WTC11 (cell line): ENCODE results near the gene TPM3. TPM values are rescaled to one million over a fixed set of nuclear protein-coding genes. Genes with fewer than 3 reads are reported as not detected.
A peak's percentile ranks its signal among the peaks of the same experiment; 100 is the strongest.

Source experiments
- ATAC-seq: fragments of 200-7000 bp; cut with Tn5 transposase; 2 replicates; pipeline ENCODE4 v1.10.0; 2021; ENCODE audit warnings: mild to moderate bottlenecking, moderate library complexity
- Bru-seq: library from RNA; stranded (reverse); fragments of 400-500 nt; gene quantifications from one replicate; lab custom pipeline; 2021; lab: Mats Ljungman, UMichigan
- CTCF ChIA-PET: fragments of 300-600 bp; sonication (Branson Sonifier 250); formaldehyde crosslinking; loops from one replicate; lab custom pipeline; 2021; ENCODE audit warnings: antibody characterized with exemption; lab: Charles Lee
- POLR2A ChIA-PET: fragments of 350-600 bp; sonication (Branson Sonifier 250); formaldehyde crosslinking; loops from one replicate; lab custom pipeline; 2021; ENCODE audit warnings: antibody characterized with exemption; lab: Charles Lee
- DNase-seq: peaks from one replicate; pipeline ENCODE4 v3.0.0; 2021; ENCODE audit warnings: low spot score
- H3K27ac Mint-ChIP-seq: 2 replicates; pipeline ENCODE4 v1.8.0; 2021; ENCODE audit warnings: mixed read lengths
- H3K27me3 Mint-ChIP-seq: 2 replicates; pipeline ENCODE4 v1.8.0; 2021; ENCODE audit warnings: low read depth, mild to moderate bottlenecking, moderate library complexity, mixed read lengths
- H3K36me3 Mint-ChIP-seq: 2 replicates; pipeline ENCODE4 v1.8.0; 2021; ENCODE audit warnings: mixed read lengths
- H3K4me1 Mint-ChIP-seq: 2 replicates; pipeline ENCODE4 v1.8.0; 2022; ENCODE audit warnings: mixed read lengths
- H3K4me3 Mint-ChIP-seq: 2 replicates; pipeline ENCODE4 v1.8.0; 2021; ENCODE audit warnings: mild to moderate bottlenecking, moderate library complexity, mixed read lengths
- H3K9me3 Mint-ChIP-seq: 2 replicates; pipeline ENCODE4 v1.8.0; 2021; ENCODE audit warnings: mixed read lengths
- CREM ChIP-seq: sonication (generic); formaldehyde crosslinking; IDR thresholded peaks from 2 replicates; pipeline ENCODE4 v1.8.1; 2022; ENCODE audit warnings: mild to moderate bottlenecking, missing genetic modification reagents, moderate library complexity
- FOXP1 ChIP-seq: sonication (generic); formaldehyde crosslinking; IDR thresholded peaks from 2 replicates; pipeline ENCODE4 v1.8.0; 2022; ENCODE audit warnings: missing genetic modification reagents, mild to moderate bottlenecking, moderate library complexity, borderline replicate concordance
- OVOL2 ChIP-seq: fragments of 250-450 bp; sonication (Bioruptor Pico); IDR thresholded peaks from 2 replicates; pipeline ENCODE4 v1.9.0; 2021; ENCODE audit warnings: mild to moderate bottlenecking, borderline replicate concordance
- RELA ChIP-seq: sonication (generic); formaldehyde crosslinking; IDR thresholded peaks from 2 replicates; pipeline ENCODE4 v1.8.1; 2022; ENCODE audit warnings: missing genetic modification reagents, mild to moderate bottlenecking, borderline replicate concordance
- ZNF121 ChIP-seq: sonication (generic); formaldehyde crosslinking; IDR thresholded peaks from 2 replicates; pipeline ENCODE4 v1.8.0; 2023; ENCODE audit warnings: missing genetic modification reagents
- ZNF423 ChIP-seq: fragments of 250-450 bp; sonication (Bioruptor Pico); IDR thresholded peaks from 2 replicates; pipeline ENCODE4 v2.1.2; 2022; ENCODE audit warnings: mild to moderate bottlenecking, moderate library complexity
- long read RNA-seq, 3 experiments: library from RNA in 1 of 3; library from capped mRNA in 1 of 3; library from polyadenylated mRNA in 1 of 3; unstranded in 2 of 3; stranded (forward) in 1 of 3; transcript quantifications; one replicate each; pipeline ENCODE4 v2.0.0, GENCODE V29; 2021
- total RNA-seq: library from RNA; stranded (reverse); gene quantifications from 3 replicates; pipeline ENCODE4 v1.2.3, GENCODE V29; 2021
- TF ChIP-seq, protein P1 (sequence below): sonication (generic); formaldehyde crosslinking; IDR thresholded peaks from 2 replicates; pipeline ENCODE4 v1.8.0; 2023; ENCODE audit warnings: missing genetic modification reagents
- TF ChIP-seq, protein P2 (sequence below): sonication (generic); formaldehyde crosslinking; IDR thresholded peaks from 2 replicates; pipeline ENCODE4 v1.8.1; 2023; ENCODE audit warnings: mild to moderate bottlenecking, missing genetic modification reagents
- TF ChIP-seq, protein P3 (sequence below): sonication (generic); formaldehyde crosslinking; IDR thresholded peaks from 2 replicates; pipeline ENCODE4 v1.8.1; 2023; ENCODE audit warnings: mild to moderate bottlenecking, moderate library complexity, missing genetic modification reagents
- TF ChIP-seq, protein P4 (sequence below): sonication (generic); formaldehyde crosslinking; IDR thresholded peaks from 2 replicates; pipeline ENCODE4 v1.8.0; 2023; ENCODE audit warnings: mild to moderate bottlenecking, missing genetic modification reagents
- TF ChIP-seq, protein P5 (sequence below): fragments of 250-450 bp; sonication (Bioruptor Pico); IDR thresholded peaks from 2 replicates; pipeline ENCODE4 v2.1.2; 2022; ENCODE audit warnings: mild to moderate bottlenecking, moderate library complexity
- TF ChIP-seq, protein P6 (sequence below): fragments of 250-450 bp; sonication (Bioruptor Pico); IDR thresholded peaks from 2 replicates; pipeline ENCODE4 v1.9.0; 2021; ENCODE audit warnings: mild to moderate bottlenecking
- TF ChIP-seq, protein P7 (sequence below): sonication (generic); formaldehyde crosslinking; IDR thresholded peaks from 2 replicates; pipeline ENCODE4 v1.8.0; 2022; ENCODE audit warnings: missing genetic modification reagents
- TF ChIP-seq, protein P8 (sequence below): sonication (generic); formaldehyde crosslinking; IDR thresholded peaks from 2 replicates; pipeline ENCODE4 v1.8.1; 2022; ENCODE audit warnings: low read depth, missing genetic modification reagents, borderline replicate concordance

The TPM3 gene
- total RNA-seq (496 to 614 TPM (median 504 TPM) in 3 replicates), Bru-seq, nascent RNA (percentile 93 among the genes with signal in this experiment)
- long read RNA-seq, experiment 1, transcript TPM3-211 (8 exons, 1,115 nt), result minor isoform, 9 of 2,496 reads
- long read RNA-seq, experiment 1, transcript TPM3-205 (9 exons, 1,771 nt), result minor isoform, 14 of 2,496 reads
- long read RNA-seq, experiment 1, transcript TPM3-219 (7 exons, 1,248 nt), result minor isoform, 9 of 2,496 reads
- long read RNA-seq, experiment 1, transcript TPM3-212 (8 exons, 3,131 nt), result major isoform, 2,274 of 2,496 reads
- long read RNA-seq, experiment 1, partial matches to known transcripts, result 64 of 2,496 reads
- long read RNA-seq, experiment 1, other reads (novel, unspliced or antisense), result 118 of 2,496 reads
- long read RNA-seq, experiment 2, transcript TPM3-212 (8 exons, 3,131 nt), result major isoform, 228 of 497 reads
- long read RNA-seq, experiment 2, transcript TPM3-213 (4 exons, 2,147 nt), result minor isoform, 6 of 497 reads
- long read RNA-seq, experiment 2, partial matches to known transcripts, result 79 of 497 reads
- long read RNA-seq, experiment 2, other reads (novel, unspliced or antisense), result 178 of 497 reads
- long read RNA-seq, experiment 3, transcript TPM3-205 (9 exons, 1,771 nt), result minor isoform, 9 of 1,818 reads
- long read RNA-seq, experiment 3, transcript TPM3-211 (8 exons, 1,115 nt), result minor isoform, 30 of 1,818 reads
- long read RNA-seq, experiment 3, transcript TPM3-212 (8 exons, 3,131 nt), result major isoform, 1,666 of 1,818 reads
- long read RNA-seq, experiment 3, partial matches to known transcripts, result 16 of 1,818 reads
- long read RNA-seq, experiment 3, other reads (novel, unspliced or antisense), result 93 of 1,818 reads

DNA sequence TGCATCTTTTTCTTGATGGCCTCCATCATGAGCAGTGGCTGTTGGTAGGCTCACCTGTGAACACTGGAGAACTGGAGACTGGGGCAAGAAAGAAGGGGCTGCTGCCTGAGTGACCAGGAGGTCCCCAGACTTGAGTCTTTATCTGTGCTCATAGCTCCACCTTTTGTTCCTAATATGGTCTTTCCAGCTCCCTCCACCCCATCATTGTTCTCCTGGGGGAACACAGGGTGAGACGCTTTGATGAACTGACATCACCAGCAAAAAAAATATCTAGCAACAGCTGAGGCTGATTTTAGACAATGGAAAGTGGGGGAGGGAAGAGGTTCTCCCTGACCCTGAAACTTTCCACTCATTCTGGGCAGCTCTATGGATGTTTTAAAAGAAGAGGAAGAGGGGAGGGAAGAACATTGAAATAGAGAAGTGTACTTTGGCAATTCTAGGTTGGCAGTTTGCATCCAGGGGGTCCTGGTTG lies at the start of gene TPM3:
TSS of gene TPM3 (minus strand) at position 111 of the 472 bp plus-strand sequence. CDS start at position 29, 82 bp downstream.
- H3K4me3 Mint-ChIP-seq, result no peak within 1 kb of the TSS
- POLR2A ChIA-PET, result no interaction called here
- TF ChIP-seq, protein P1, sequence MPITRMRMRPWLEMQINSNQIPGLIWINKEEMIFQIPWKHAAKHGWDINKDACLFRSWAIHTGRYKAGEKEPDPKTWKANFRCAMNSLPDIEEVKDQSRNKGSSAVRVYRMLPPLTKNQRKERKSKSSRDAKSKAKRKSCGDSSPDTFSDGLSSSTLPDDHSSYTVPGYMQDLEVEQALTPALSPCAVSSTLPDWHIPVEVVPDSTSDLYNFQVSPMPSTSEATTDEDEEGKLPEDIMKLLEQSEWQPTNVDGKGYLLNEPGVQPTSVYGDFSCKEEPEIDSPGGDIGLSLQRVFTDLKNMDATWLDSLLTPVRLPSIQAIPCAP (CRISPR knock-in tag), result no peak
- TF ChIP-seq OVOL2 (CRISPR knock-in tag), result no peak
- TF ChIP-seq, protein P2, sequence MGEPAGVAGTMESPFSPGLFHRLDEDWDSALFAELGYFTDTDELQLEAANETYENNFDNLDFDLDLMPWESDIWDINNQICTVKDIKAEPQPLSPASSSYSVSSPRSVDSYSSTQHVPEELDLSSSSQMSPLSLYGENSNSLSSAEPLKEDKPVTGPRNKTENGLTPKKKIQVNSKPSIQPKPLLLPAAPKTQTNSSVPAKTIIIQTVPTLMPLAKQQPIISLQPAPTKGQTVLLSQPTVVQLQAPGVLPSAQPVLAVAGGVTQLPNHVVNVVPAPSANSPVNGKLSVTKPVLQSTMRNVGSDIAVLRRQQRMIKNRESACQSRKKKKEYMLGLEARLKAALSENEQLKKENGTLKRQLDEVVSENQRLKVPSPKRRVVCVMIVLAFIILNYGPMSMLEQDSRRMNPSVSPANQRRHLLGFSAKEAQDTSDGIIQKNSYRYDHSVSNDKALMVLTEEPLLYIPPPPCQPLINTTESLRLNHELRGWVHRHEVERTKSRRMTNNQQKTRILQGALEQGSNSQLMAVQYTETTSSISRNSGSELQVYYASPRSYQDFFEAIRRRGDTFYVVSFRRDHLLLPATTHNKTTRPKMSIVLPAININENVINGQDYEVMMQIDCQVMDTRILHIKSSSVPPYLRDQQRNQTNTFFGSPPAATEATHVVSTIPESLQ (CRISPR knock-in tag), result no peak
- no peak for TF ChIP-seq ZNF423
- TF ChIP-seq FOXP1 (CRISPR knock-in tag), result no peak
- TF ChIP-seq, protein P3, sequence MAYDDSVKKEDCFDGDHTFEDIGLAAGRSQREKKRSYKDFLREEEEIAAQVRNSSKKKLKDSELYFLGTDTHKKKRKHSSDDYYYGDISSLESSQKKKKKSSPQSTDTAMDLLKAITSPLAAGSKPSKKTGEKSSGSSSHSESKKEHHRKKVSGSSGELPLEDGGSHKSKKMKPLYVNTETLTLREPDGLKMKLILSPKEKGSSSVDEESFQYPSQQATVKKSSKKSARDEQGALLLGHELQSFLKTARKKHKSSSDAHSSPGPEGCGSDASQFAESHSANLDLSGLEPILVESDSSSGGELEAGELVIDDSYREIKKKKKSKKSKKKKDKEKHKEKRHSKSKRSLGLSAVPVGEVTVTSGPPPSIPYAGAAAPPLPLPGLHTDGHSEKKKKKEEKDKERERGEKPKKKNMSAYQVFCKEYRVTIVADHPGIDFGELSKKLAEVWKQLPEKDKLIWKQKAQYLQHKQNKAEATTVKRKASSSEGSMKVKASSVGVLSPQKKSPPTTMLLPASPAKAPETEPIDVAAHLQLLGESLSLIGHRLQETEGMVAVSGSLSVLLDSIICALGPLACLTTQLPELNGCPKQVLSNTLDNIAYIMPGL (CRISPR knock-in tag), result no peak
- TF ChIP-seq, protein P4, sequence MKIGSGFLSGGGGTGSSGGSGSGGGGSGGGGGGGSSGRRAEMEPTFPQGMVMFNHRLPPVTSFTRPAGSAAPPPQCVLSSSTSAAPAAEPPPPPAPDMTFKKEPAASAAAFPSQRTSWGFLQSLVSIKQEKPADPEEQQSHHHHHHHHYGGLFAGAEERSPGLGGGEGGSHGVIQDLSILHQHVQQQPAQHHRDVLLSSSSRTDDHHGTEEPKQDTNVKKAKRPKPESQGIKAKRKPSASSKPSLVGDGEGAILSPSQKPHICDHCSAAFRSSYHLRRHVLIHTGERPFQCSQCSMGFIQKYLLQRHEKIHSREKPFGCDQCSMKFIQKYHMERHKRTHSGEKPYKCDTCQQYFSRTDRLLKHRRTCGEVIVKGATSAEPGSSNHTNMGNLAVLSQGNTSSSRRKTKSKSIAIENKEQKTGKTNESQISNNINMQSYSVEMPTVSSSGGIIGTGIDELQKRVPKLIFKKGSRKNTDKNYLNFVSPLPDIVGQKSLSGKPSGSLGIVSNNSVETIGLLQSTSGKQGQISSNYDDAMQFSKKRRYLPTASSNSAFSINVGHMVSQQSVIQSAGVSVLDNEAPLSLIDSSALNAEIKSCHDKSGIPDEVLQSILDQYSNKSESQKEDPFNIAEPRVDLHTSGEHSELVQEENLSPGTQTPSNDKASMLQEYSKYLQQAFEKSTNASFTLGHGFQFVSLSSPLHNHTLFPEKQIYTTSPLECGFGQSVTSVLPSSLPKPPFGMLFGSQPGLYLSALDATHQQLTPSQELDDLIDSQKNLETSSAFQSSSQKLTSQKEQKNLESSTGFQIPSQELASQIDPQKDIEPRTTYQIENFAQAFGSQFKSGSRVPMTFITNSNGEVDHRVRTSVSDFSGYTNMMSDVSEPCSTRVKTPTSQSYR (CRISPR knock-in tag), result no peak
- TF ChIP-seq, protein P5, sequence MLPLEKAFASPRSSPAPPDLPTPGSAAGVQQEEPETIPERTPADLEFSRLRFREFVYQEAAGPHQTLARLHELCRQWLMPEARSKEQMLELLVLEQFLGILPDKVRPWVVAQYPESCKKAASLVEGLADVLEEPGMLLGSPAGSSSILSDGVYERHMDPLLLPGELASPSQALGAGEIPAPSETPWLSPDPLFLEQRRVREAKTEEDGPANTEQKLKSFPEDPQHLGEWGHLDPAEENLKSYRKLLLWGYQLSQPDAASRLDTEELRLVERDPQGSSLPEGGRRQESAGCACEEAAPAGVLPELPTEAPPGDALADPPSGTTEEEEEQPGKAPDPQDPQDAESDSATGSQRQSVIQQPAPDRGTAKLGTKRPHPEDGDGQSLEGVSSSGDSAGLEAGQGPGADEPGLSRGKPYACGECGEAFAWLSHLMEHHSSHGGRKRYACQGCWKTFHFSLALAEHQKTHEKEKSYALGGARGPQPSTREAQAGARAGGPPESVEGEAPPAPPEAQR (CRISPR knock-in tag), result no peak
- TF ChIP-seq CREM (CRISPR knock-in tag), result no peak
- TF ChIP-seq, protein P6, sequence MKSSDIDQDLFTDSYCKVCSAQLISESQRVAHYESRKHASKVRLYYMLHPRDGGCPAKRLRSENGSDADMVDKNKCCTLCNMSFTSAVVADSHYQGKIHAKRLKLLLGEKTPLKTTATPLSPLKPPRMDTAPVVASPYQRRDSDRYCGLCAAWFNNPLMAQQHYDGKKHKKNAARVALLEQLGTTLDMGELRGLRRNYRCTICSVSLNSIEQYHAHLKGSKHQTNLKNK (CRISPR knock-in tag), result no peak
- TF ChIP-seq, protein P7, sequence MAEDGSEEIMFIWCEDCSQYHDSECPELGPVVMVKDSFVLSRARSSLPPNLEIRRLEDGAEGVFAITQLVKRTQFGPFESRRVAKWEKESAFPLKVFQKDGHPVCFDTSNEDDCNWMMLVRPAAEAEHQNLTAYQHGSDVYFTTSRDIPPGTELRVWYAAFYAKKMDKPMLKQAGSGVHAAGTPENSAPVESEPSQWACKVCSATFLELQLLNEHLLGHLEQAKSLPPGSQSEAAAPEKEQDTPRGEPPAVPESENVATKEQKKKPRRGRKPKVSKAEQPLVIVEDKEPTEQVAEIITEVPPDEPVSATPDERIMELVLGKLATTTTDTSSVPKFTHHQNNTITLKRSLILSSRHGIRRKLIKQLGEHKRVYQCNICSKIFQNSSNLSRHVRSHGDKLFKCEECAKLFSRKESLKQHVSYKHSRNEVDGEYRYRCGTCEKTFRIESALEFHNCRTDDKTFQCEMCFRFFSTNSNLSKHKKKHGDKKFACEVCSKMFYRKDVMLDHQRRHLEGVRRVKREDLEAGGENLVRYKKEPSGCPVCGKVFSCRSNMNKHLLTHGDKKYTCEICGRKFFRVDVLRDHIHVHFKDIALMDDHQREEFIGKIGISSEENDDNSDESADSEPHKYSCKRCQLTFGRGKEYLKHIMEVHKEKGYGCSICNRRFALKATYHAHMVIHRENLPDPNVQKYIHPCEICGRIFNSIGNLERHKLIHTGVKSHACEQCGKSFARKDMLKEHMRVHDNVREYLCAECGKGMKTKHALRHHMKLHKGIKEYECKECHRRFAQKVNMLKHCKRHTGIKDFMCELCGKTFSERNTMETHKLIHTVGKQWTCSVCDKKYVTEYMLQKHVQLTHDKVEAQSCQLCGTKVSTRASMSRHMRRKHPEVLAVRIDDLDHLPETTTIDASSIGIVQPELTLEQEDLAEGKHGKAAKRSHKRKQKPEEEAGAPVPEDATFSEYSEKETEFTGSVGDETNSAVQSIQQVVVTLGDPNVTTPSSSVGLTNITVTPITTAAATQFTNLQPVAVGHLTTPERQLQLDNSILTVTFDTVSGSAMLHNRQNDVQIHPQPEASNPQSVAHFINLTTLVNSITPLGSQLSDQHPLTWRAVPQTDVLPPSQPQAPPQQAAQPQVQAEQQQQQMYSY (CRISPR knock-in tag), result no peak
- TF ChIP-seq RELA (CRISPR knock-in tag), result no peak
- TF ChIP-seq, protein P8, sequence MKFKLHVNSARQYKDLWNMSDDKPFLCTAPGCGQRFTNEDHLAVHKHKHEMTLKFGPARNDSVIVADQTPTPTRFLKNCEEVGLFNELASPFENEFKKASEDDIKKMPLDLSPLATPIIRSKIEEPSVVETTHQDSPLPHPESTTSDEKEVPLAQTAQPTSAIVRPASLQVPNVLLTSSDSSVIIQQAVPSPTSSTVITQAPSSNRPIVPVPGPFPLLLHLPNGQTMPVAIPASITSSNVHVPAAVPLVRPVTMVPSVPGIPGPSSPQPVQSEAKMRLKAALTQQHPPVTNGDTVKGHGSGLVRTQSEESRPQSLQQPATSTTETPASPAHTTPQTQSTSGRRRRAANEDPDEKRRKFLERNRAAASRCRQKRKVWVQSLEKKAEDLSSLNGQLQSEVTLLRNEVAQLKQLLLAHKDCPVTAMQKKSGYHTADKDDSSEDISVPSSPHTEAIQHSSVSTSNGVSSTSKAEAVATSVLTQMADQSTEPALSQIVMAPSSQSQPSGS, result no peak
- no peak for TF ChIP-seq ZNF121 (CRISPR knock-in tag)

More for the DNA sequence above, at the start of gene TPM3:
- ATAC-seq (no peak), DNase-seq (no peak)
- peaks cover 9% of the 10 kb centered on the region; the same call in 1 of the 2 replicates for H3K27me3 Mint-ChIP-seq
- H3K27ac Mint-ChIP-seq, result no peak within 1 kb of the TSS
- no peaks in the 10 kb centered on the region for H3K36me3 Mint-ChIP-seq
- H3K4me1 Mint-ChIP-seq, result peaks cover 21% of the 10 kb centered on the region
- no peaks in the 10 kb centered on the region for H3K9me3 Mint-ChIP-seq
- CTCF ChIA-PET, result interaction anchor here (1.4 to 2.8 kb wide), 2 partner anchors 136 to 143 kb away, joined by 4 to 10 read pairs; no protein-coding TSS in a partner anchor
